ENCODE results near the gene GAS2. TPM values are rescaled to one million over a fixed set of nuclear protein-coding genes. Genes with fewer than 3 reads are reported as not detected.

The GAS2 gene
- total RNA-seq, 1 experiment from 2014 or later: 1.2 TPM

GRCh38 chr11:22787551-22788162 lies 121.2 kb downstream of the GAS2 start:
- DNase-seq (ENCODE audit: low read depth): peak; percentile 18

- peak; percentile 71 for DNase-seq (ENCODE audit: low read depth)
Measured at GRCh38 chr11:22792497-22792896, 126.1 kb downstream of the GAS2 start.

- DNase-seq (ENCODE audit: low read depth): peak; percentile 37
Measured at GRCh38 chr11:22795914-22796313, 129.5 kb downstream of the GAS2 start.

- no peak for DNase-seq (ENCODE audit: low read depth)
Measured at GRCh38 chr11:22797047-22797446, 130.6 kb downstream of the GAS2 start.

- no peak for DNase-seq (ENCODE audit: low read depth)
Measured at GRCh38 chr11:22798901-22799300, 132.5 kb downstream of the GAS2 start.

- no peak for DNase-seq (ENCODE audit: low read depth)
Measured at GRCh38 chr11:22800482-22800881, 134.1 kb downstream of the GAS2 start.

- no peak for DNase-seq (ENCODE audit: low read depth)
Measured at GRCh38 chr11:22802861-22803260, 136.4 kb downstream of the GAS2 start.

- DNase-seq (ENCODE audit: low read depth): no peak
Measured at GRCh38 chr11:22807391-22807790, 141.0 kb downstream of the GAS2 start.

- no peak for DNase-seq (ENCODE audit: low read depth)
Measured at GRCh38 chr11:22807855-22808570, 141.6 kb downstream of the GAS2 start.

GRCh38 chr11:22808571-22809197 lies 142.3 kb downstream of the GAS2 start:
- no peak for DNase-seq (ENCODE audit: low read depth)

- DNase-seq (ENCODE audit: low read depth): no peak
Measured at GRCh38 chr11:22809893-22810292, 143.5 kb downstream of the GAS2 start.

GRCh38 chr11:22822203-22822602 lies 155.8 kb downstream of the GAS2 start:
- no peak for DNase-seq (ENCODE audit: low read depth)

- peak; percentile 3 for DNase-seq (ENCODE audit: low read depth)
Measured at GRCh38 chr11:22828373-22828772, 162.0 kb downstream of the GAS2 start.

GRCh38 chr11:22829231-22830081 lies 163.0 kb downstream of the GAS2 start, which contains the start of gene SVIP:
TSS of gene SVIP (minus strand) at chr11:22829801. CDS start at chr11:22829748, 53 bp downstream.
- peak; percentile 95 for DNase-seq (ENCODE audit: low read depth)

- no peak for DNase-seq (ENCODE audit: low read depth)
Measured at GRCh38 chr11:22830082-22830414, 163.6 kb downstream of the GAS2 start.

GRCh38 chr11:22832315-22833015 lies 166.1 kb downstream of the GAS2 start:
- peak; percentile 31 for DNase-seq (ENCODE audit: low read depth)

- no peak for DNase-seq (ENCODE audit: low read depth)
Measured at GRCh38 chr11:22846726-22847125, 180.3 kb downstream of the GAS2 start.

GRCh38 chr11:22851477-22851876 lies 185.1 kb downstream of the GAS2 start:
- no peak for DNase-seq (ENCODE audit: low read depth)

- DNase-seq (ENCODE audit: low read depth): no peak
Measured at GRCh38 chr11:22859756-22860155, 193.3 kb downstream of the GAS2 start.

GRCh38 chr11:22860241-22860640 lies 193.8 kb downstream of the GAS2 start, which contains the start of gene CCDC179:
TSS of gene CCDC179 (minus strand) at chr11:22860474. CDS start at chr11:22860421, 53 bp downstream.
- no peak for DNase-seq (ENCODE audit: low read depth)
